ENCODE measurements around the gene DOK6.
"Not testable (repeated sequence)": the region's sequence is repeated elsewhere in the genome, so short reads cannot be mapped to it uniquely, and the experiment has no call there.

DOK6 gene

GRCh38 chr18:69879051-69879450 is 478.4 kb downstream of the DOK6 start:
- not testable (repeated sequence) for DNase-seq

GRCh38 chr18:69880083-69880482 is 479.4 kb downstream of the DOK6 start:
- no peak for DNase-seq

DNA sequence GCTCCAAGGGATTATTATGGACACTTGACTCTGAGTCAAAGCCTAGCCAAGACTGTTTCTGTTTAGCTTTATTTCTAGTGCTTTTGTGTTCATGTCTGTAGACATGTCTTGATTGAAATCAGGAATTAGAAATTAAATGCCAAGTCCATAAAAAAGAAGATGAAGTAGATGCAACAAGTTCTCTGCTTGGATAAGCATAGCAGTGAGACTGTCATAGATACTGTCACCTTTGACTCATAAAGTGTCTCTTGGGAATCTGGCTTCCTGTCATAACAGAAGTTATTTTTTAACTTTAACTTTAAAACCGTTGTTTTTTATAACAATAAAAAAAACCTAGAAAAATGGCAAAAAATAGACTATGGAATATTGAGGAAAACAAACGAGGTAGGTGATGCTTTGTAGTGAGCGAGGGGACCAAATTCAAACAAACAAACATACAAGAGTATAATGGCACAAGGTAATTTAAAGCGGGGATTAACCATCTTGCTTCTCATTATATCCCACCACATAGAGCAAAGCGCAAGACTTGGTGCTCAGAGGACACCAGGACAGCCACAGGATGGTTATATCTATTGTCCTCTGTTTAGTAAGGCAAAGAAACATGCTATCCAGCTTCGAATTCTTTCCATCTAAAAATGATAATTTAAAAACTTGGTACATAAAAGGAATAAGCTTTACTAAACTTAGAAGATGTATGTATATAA is 482.4 kb downstream of the DOK6 start:
- DNase-seq: no peak

GRCh38 chr18:69883781-69884180 is 483.1 kb downstream of the DOK6 start:
- DNase-seq: no peak

GRCh38 chr18:69885355-69885754 is 484.7 kb downstream of the DOK6 start:
- DNase-seq: no peak

DNA sequence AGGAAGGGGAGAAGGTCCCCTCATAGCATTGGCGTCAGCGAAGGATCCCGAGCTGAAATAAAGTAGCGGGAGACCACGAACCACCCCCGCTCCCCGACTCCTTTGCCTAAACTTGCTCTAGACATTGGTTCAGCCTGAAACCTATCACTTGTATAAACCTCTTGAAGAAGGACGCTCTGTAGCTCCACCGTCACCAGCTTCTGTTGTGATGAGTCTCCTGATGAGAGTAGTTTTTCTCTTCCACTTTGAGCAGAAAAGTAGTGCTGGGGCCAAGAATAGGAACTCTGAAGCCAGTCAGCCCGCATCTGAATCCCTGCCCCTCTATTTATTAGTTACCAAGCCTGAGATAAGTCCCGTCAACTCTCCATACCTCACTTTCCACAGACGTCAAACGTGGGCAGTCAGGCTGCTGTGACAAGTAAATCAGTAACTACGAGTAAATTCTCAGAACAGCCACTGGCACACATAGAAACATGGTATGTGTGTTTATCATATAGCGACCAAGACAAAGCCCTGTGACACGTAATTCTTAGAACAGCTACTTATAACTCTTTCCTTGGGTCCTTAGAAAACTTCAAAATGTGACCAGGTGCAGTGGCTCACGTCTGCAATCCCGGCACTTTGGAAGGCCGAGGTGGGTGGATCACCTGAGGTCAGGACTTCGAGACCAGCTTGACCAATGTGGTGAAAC is 485.3 kb downstream of the DOK6 start:
- no peak for DNase-seq

GRCh38 chr18:69887256-69887655 is 486.6 kb downstream of the DOK6 start:
- no peak for DNase-seq

DNA sequence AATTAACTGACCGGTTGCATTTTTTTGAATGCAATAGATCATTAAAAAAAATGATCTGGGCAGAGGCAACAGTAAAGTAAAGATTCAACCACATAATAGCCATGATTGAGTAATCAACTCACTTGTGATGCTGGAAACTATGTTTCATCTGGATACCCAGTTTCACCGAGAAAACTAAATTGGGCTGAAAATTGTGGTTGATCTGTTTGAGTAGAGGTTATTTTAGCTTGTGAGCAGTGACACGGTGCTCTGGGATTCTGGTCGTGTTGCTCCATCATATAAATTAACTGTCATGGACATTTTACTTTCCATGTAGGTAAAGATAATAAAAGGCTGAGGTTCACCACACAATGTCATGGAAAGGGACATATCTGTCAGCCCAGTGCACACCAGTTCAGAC is 488.3 kb downstream of the DOK6 start:
- no peak for DNase-seq

DNA sequence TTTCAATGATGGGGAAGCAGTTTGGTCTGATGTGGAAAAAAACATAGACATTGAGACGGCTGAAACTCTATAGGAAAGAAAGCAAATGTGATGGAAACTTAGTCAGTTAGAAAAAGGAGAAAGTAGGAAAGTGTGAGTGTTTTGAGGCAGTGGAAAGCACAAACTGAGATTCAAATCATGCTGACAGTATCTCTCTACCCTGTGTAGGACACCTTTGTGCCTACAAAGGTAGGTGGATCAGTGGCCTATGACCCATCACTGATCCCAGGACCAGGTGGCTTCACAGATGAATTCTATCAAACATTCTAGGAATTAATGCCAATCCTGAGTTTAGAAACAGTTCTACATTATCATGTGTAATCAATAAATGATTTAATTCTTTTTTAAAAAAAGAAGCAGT is 489.9 kb downstream of the DOK6 start:
- DNase-seq: no peak

DNA sequence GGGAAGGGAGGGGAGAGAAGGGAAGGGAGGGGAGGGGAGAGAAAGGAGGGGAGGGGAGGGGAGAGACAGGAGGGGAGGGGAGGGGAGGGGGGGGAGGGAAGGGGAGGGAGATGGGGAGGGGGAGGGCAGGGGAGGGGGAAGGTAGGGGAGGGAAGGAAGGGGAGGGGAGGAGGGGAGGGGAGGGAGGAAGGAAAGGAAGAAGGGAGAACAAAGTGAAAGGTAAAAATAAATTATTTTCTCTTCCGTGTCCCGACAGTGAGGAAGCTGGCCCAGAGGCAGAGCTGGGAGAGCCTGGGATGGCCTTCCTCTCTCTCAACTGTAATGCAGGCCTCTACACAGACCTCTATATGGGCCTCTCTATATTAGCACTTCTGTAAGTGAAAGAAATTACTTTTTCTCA is 493.8 kb downstream of the DOK6 start:
- DNase-seq: no peak

- no peak for DNase-seq
Measured at GRCh38 chr18:69895066-69896047, 494.7 kb downstream of the DOK6 start.

DNA sequence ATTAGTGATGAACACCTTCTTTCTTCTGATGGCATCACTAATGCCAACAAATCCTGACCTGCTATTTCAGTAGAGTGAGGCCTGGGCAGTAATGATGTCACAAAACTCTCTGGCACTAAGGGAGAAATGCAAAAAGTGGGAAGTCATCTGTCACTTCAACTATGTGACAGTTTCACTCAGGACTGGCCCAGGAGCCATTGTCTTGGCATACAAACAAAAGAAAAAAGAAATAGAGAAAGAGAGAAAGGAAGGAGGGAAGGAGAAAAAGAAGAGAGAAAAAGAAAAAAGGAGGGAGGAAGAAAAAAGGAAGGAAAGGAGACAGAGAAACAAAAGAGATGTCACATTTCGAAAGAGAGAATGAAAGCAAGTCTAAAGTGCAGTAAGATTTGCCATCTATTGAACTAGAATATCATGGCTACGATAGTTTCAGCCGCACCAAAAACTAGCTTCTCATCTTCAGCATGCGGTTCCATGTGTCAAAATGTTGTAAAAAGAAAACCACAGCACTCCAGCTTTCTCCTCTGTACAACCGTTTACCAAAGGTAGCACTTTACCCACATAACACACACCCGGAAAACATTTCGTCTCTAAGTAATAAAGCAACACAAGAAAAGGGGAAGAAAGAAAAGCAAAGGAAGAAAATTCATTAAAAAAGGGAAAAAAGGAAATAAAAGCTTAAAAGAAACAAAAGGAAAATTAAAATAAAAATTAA is 496.9 kb downstream of the DOK6 start:
- DNase-seq: no peak

DNA sequence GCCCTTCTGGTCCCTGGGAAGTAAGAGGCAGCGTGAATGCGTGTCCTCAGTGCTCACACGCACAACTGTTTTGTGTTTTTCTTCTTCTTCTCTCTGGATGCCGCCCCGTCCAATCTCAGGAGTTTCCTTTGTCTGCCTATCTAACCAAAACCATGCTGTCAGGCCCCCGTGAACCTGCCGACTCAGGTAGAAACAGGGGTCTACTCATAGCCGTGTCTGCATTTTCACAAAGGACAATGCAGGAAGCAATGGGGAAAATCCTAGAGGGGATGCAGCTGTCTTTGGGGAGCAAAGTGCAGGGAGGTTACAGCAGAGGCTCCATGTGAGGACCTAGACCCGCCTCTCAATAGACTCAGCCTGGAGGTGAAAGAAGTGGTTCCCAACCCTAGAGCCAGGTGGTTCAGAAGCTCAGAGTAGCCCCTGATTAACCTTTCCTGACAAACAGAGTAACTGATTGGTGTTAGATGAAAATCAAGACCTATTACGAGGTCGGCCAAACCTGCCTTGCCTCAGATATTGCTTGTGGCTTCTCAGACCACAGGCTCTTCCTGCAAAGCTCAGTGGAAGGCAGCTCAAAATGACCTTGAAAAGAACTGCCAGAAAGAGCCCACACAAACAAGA is 497.7 kb downstream of the DOK6 start:
- DNase-seq: no peak

Measured in kidney glomerular epithelial cell (primary cell).